ENCODE results near the gene UCP2. TPM values are rescaled to one million over a fixed set of nuclear protein-coding genes. Genes with fewer than 3 reads are reported as not detected.

UCP2 gene
- total and polyA plus RNA-seq, 2 experiments from 2014 or later = 60.1 to 76.9 TPM

- Mint-ChIP-seq H3K9me3 (no peaks in the 10 kb centered on the region), H3K4me3 (no peak overlapping the region), H3K4me1 (peaks cover 22% of the 10 kb centered on the region), H3K36me3 (ENCODE audit: low read depth) (peaks cover 76% of the 10 kb centered on the region), H3K27ac (no peak overlapping the region), H3K27me3 (ENCODE audit: insufficient read depth, low read depth, poor library complexity) (peaks cover 16% of the 10 kb centered on the region)
- H3K9me2 ChIP-seq (ENCODE audit: insufficient read depth) = no peaks in the 10 kb centered on the region
- TF ChIP-seq NANOG (IDR thresholded peaks at IDR 0.05; ENCODE audit: borderline replicate concordance) = no peak
- no peak for TF ChIP-seq STAT1 (IDR thresholded peaks at IDR 0.05; ENCODE audit: unreplicated experiment)
- TF ChIP-seq POLR2AphosphoS5 (IDR thresholded peaks at IDR 0.05; ENCODE audit: low read depth) = 0 out of 2 replicates have a peak, but pooled peaks have one; percentile 22
- no peak for TF ChIP-seq REST (IDR thresholded peaks at IDR 0.05; ENCODE audit: unreplicated experiment)
- TF ChIP-seq ZNF114 (CRISPR knock-in tag; IDR thresholded peaks at IDR 0.05) = no peak
- TF ChIP-seq ZNF331 (CRISPR knock-in tag; IDR thresholded peaks at IDR 0.05; ENCODE audit: low read depth) = no peak
- no peak for TF ChIP-seq CREB1 (CRISPR knock-in tag; IDR thresholded peaks at IDR 0.05; ENCODE audit: low read depth)
- peaks cover 5% of the 10 kb centered on the region for H3K79me2 ChIP-seq (replicated peaks; ENCODE audit: insufficient read depth)
- H3K36me3 ChIP-seq (ENCODE audit: insufficient read depth) = peaks cover 32% of the 10 kb centered on the region
- no peak for DNase-seq (ENCODE audit: low spot score)
- H3K4me2 ChIP-seq = no peak overlapping the region
- peaks cover 22% of the 10 kb centered on the region for H3K4me1 ChIP-seq (ENCODE audit: insufficient read depth)
- no peak overlapping the region for H3K4me3 ChIP-seq
- no peak for ATAC-seq
- H4K20me1 ChIP-seq (replicated peaks; ENCODE audit: insufficient read depth) = peaks cover 13% of the 10 kb centered on the region
- no peak overlapping the region for H3K27ac ChIP-seq (ENCODE audit: low read depth)
- H3F3A ChIP-seq (replicated peaks; ENCODE audit: low read depth) = peaks cover 2% of the 10 kb centered on the region; the same call in 1 of the 2 replicates
- H3K27me3 ChIP-seq (ENCODE audit: insufficient read depth) = no peaks in the 10 kb centered on the region
- H2AFZ ChIP-seq = no peak overlapping the region
These were observed 6.0 kb downstream of the UCP2 start for GRCh38 chr11:73976451-73977151.

GRCh38 chr11:73975479-73975757 lies 7.2 kb downstream of the UCP2 start:
- Mint-ChIP-seq H3K9me3 (no peaks in the 10 kb centered on the region), H3K36me3 (ENCODE audit: low read depth) (peaks cover 64% of the 10 kb centered on the region)
- H3K36me3 ChIP-seq (ENCODE audit: insufficient read depth) = peaks cover 32% of the 10 kb centered on the region
- TF ChIP-seq ETS1 (IDR thresholded peaks at IDR 0.05) (no peak), EZH2 (IDR thresholded peaks at IDR 0.05; ENCODE audit: low read depth, unreplicated experiment) (no peak), EZH2phosphoT487 (IDR thresholded peaks at IDR 0.05; ENCODE audit: unreplicated experiment) (no peak), POLR2AphosphoS5 (IDR thresholded peaks at IDR 0.05; ENCODE audit: low read depth) (no peak), ZNF331 (CRISPR knock-in tag; IDR thresholded peaks at IDR 0.05; ENCODE audit: low read depth) (no peak), NANOG (IDR thresholded peaks at IDR 0.05; ENCODE audit: borderline replicate concordance) (no peak), REST (IDR thresholded peaks at IDR 0.05; ENCODE audit: unreplicated experiment) (no peak), CTCF (conservative IDR thresholded peaks at IDR 0.05; ENCODE audit: low read depth in 2 of 2) (no peak), STAT1 (IDR thresholded peaks at IDR 0.05; ENCODE audit: unreplicated experiment) (no peak)

More at GRCh38 chr11:73975479-73975757, 7.2 kb downstream of the UCP2 start:
- H3F3A ChIP-seq (replicated peaks; ENCODE audit: low read depth) = peaks cover 5% of the 10 kb centered on the region; the same call in 1 of the 2 replicates
- Mint-ChIP-seq H3K4me1 (peaks cover 10% of the 10 kb centered on the region), H3K27ac (no peak overlapping the region), H3K27me3 (ENCODE audit: insufficient read depth, low read depth, poor library complexity) (peaks cover 13% of the 10 kb centered on the region), H3K4me3 (no peak overlapping the region)
- no peak overlapping the region for H2AFZ ChIP-seq
- no peak for ATAC-seq
- H3K4me3 ChIP-seq = no peak overlapping the region
- H3K4me2 ChIP-seq = no peak overlapping the region
- H3K79me2 ChIP-seq (replicated peaks; ENCODE audit: insufficient read depth) = no peaks in the 10 kb centered on the region; the same call in 1 of the 2 replicates
- no peaks in the 10 kb centered on the region for H3K9me2 ChIP-seq (ENCODE audit: insufficient read depth)
- H4K20me1 ChIP-seq (replicated peaks; ENCODE audit: insufficient read depth) = peaks cover 13% of the 10 kb centered on the region
- no peak for DNase-seq (ENCODE audit: low spot score)
- no peaks in the 10 kb centered on the region for H3K27me3 ChIP-seq (ENCODE audit: insufficient read depth)
- H3K4me1 ChIP-seq (ENCODE audit: insufficient read depth) = peaks cover 11% of the 10 kb centered on the region
- no peak overlapping the region for H3K27ac ChIP-seq (ENCODE audit: low read depth)

Measured in GM23338 (cell line).